WTC11 (cell line): ENCODE data around the gene GRID2.

Experiments used
- CTCF ChIP-seq: fragments of 200-600 bp; IDR thresholded peaks from 2 replicates; pipeline ENCODE4 v1.8.0; 2022; ENCODE audit warnings: antibody characterized with exemption
- HMGXB4 ChIP-seq: sonication (generic); formaldehyde crosslinking; IDR thresholded peaks from 2 replicates; pipeline ENCODE4 v1.8.1; 2023; ENCODE audit warnings: mild to moderate bottlenecking, moderate library complexity, missing genetic modification reagents
- JAZF1 ChIP-seq: fragments of 250-450 bp; sonication (Bioruptor Pico); IDR thresholded peaks from 2 replicates; pipeline ENCODE4 v1.9.0; 2021; ENCODE audit warnings: moderate library complexity, mild to moderate bottlenecking, inconsistent platforms
- NFYB ChIP-seq: sonication (generic); formaldehyde crosslinking; conservative IDR thresholded peaks from 2 replicates; pipeline ENCODE4 v1.8.0; 2022; ENCODE audit warnings: low read depth, missing genetic modification reagents
- SMAD3 ChIP-seq: sonication (generic); formaldehyde crosslinking; IDR thresholded peaks from 2 replicates; pipeline ENCODE4 v1.8.0; 2022; ENCODE audit warnings: missing genetic modification reagents, mild to moderate bottlenecking, borderline replicate concordance
- SMAD4 ChIP-seq: sonication (generic); formaldehyde crosslinking; IDR thresholded peaks from 2 replicates; pipeline ENCODE4 v1.8.0; 2022; ENCODE audit warnings: mild to moderate bottlenecking, missing genetic modification reagents
- ZNF416 ChIP-seq: fragments of 250-450 bp; sonication (Bioruptor Pico); IDR thresholded peaks from 2 replicates; pipeline ENCODE4 v1.9.0; 2021; ENCODE audit warnings: mild to moderate bottlenecking, inconsistent platforms
- TF ChIP-seq, protein P1 (sequence below): fragments of 250-450 bp; sonication (Bioruptor Pico); IDR thresholded peaks from 2 replicates; pipeline ENCODE4 v1.9.0; 2021; ENCODE audit warnings: mild to moderate bottlenecking
- TF ChIP-seq, protein P2 (sequence below): fragments of 250-450 bp; sonication (Bioruptor Pico); IDR thresholded peaks from 2 replicates; pipeline ENCODE4 v1.9.0; 2021; ENCODE audit warnings: mild to moderate bottlenecking, borderline replicate concordance

- no peak for TF ChIP-seq NFYB
- no peak for TF ChIP-seq SMAD4 (CRISPR knock-in tag)
- TF ChIP-seq, protein P1, sequence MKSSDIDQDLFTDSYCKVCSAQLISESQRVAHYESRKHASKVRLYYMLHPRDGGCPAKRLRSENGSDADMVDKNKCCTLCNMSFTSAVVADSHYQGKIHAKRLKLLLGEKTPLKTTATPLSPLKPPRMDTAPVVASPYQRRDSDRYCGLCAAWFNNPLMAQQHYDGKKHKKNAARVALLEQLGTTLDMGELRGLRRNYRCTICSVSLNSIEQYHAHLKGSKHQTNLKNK, result no peak
- TF ChIP-seq HMGXB4, result no peak
- TF ChIP-seq CTCF, result no peak
- no peak for TF ChIP-seq JAZF1
- no peak for TF ChIP-seq SMAD3 (CRISPR knock-in tag)
- no peak for TF ChIP-seq ZNF416 (CRISPR knock-in tag)
- TF ChIP-seq, protein P2, sequence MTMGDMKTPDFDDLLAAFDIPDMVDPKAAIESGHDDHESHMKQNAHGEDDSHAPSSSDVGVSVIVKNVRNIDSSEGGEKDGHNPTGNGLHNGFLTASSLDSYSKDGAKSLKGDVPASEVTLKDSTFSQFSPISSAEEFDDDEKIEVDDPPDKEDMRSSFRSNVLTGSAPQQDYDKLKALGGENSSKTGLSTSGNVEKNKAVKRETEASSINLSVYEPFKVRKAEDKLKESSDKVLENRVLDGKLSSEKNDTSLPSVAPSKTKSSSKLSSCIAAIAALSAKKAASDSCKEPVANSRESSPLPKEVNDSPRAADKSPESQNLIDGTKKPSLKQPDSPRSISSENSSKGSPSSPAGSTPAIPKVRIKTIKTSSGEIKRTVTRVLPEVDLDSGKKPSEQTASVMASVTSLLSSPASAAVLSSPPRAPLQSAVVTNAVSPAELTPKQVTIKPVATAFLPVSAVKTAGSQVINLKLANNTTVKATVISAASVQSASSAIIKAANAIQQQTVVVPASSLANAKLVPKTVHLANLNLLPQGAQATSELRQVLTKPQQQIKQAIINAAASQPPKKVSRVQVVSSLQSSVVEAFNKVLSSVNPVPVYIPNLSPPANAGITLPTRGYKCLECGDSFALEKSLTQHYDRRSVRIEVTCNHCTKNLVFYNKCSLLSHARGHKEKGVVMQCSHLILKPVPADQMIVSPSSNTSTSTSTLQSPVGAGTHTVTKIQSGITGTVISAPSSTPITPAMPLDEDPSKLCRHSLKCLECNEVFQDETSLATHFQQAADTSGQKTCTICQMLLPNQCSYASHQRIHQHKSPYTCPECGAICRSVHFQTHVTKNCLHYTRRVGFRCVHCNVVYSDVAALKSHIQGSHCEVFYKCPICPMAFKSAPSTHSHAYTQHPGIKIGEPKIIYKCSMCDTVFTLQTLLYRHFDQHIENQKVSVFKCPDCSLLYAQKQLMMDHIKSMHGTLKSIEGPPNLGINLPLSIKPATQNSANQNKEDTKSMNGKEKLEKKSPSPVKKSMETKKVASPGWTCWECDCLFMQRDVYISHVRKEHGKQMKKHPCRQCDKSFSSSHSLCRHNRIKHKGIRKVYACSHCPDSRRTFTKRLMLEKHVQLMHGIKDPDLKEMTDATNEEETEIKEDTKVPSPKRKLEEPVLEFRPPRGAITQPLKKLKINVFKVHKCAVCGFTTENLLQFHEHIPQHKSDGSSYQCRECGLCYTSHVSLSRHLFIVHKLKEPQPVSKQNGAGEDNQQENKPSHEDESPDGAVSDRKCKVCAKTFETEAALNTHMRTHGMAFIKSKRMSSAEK (CRISPR knock-in tag), result no peak
These were observed 1464.2 kb downstream of the GRID2 start for GRCh38 chr4:93767917-93768316.
